ENCODE data around the gene STXBP3. TPM values are rescaled to one million over a fixed set of nuclear protein-coding genes. Genes with fewer than 3 reads are reported as not detected.
"Not testable (repeated sequence)": the region's sequence is repeated elsewhere in the genome, so short reads cannot be mapped to it uniquely, and the experiment has no call there.

Gene STXBP3
- polyA plus RNA-seq, 1 donor, result 55.5 TPM

GRCh38 chr1:108753363-108753762 is 6.9 kb downstream of the STXBP3 start:
- Histone ChIP-seq H3K9me3 (ENCODE audit: control insufficient read depth, low read depth, low read length) (no peaks in the 10 kb centered on the region), H3K27me3 (ENCODE audit: control insufficient read depth, insufficient read depth, low read length) (no peaks in the 10 kb centered on the region), H3K4me3 (ENCODE audit: low read length) (no peak overlapping the region), H3K36me3 (ENCODE audit: control insufficient read depth, insufficient read depth, low read length) (peaks cover 19% of the 10 kb centered on the region), H3K27ac (ENCODE audit: low read length) (no peak overlapping the region), H3K4me1 (ENCODE audit: control insufficient read depth, insufficient read depth, low read length) (no peaks in the 10 kb centered on the region)
- 86% methylated on average over 3 of the region's 3 CpGs for WGBS (ENCODE audit: insufficient coverage, low lambda C conversion rate)
- no peak for DNase-seq

- H3K4me3 ChIP-seq (ENCODE audit: low read length), result no peak overlapping the region
- H3K36me3 ChIP-seq (ENCODE audit: control insufficient read depth, insufficient read depth, low read length), result peaks cover 21% of the 10 kb centered on the region
- no peaks in the 10 kb centered on the region for H3K9me3 ChIP-seq (ENCODE audit: control insufficient read depth, low read depth, low read length)
- H3K27me3 ChIP-seq (ENCODE audit: control insufficient read depth, insufficient read depth, low read length), result no peaks in the 10 kb centered on the region
- DNase-seq, result no peak
- H3K27ac ChIP-seq (ENCODE audit: low read length), result no peak overlapping the region
- H3K4me1 ChIP-seq (ENCODE audit: control insufficient read depth, insufficient read depth, low read length), result no peaks in the 10 kb centered on the region
Measured at GRCh38 chr1:108758796-108759195, 12.3 kb downstream of the STXBP3 start.

- Histone ChIP-seq H3K36me3 (ENCODE audit: control insufficient read depth, insufficient read depth, low read length) (peaks cover 40% of the 10 kb centered on the region), H3K27me3 (ENCODE audit: control insufficient read depth, insufficient read depth, low read length) (no peaks in the 10 kb centered on the region), H3K9me3 (ENCODE audit: control insufficient read depth, low read depth, low read length) (no peaks in the 10 kb centered on the region), H3K27ac (ENCODE audit: low read length) (no peak overlapping the region), H3K4me1 (ENCODE audit: control insufficient read depth, insufficient read depth, low read length) (no peaks in the 10 kb centered on the region), H3K4me3 (ENCODE audit: low read length) (no peak overlapping the region)
- WGBS (ENCODE audit: insufficient coverage, low lambda C conversion rate), result no CpG with 5 or more reads among the region's 1 CpG
- no peak for DNase-seq
Measured at GRCh38 chr1:108767115-108767514, 20.6 kb downstream of the STXBP3 start.

GRCh38 chr1:108767708-108768107 is 21.2 kb downstream of the STXBP3 start:
- no peak for DNase-seq
- H3K9me3 ChIP-seq (ENCODE audit: control insufficient read depth, low read depth, low read length), result no peaks in the 10 kb centered on the region
- no peak overlapping the region for H3K4me3 ChIP-seq (ENCODE audit: low read length)
- H3K36me3 ChIP-seq (ENCODE audit: control insufficient read depth, insufficient read depth, low read length), result peaks cover 40% of the 10 kb centered on the region
- no peak overlapping the region for H3K27ac ChIP-seq (ENCODE audit: low read length)
- WGBS (ENCODE audit: insufficient coverage, low lambda C conversion rate), result no CpG with 5 or more reads among the region's 3 CpGs
- H3K4me1 ChIP-seq (ENCODE audit: control insufficient read depth, insufficient read depth, low read length), result no peaks in the 10 kb centered on the region
- no peaks in the 10 kb centered on the region for H3K27me3 ChIP-seq (ENCODE audit: control insufficient read depth, insufficient read depth, low read length)

- DNase-seq, result no peak
- Histone ChIP-seq H3K36me3 (ENCODE audit: control insufficient read depth, insufficient read depth, low read length) (peaks cover 42% of the 10 kb centered on the region), H3K27ac (ENCODE audit: low read length) (no peak overlapping the region), H3K4me1 (ENCODE audit: control insufficient read depth, insufficient read depth, low read length) (no peaks in the 10 kb centered on the region), H3K9me3 (ENCODE audit: control insufficient read depth, low read depth, low read length) (no peaks in the 10 kb centered on the region), H3K4me3 (ENCODE audit: low read length) (no peak overlapping the region), H3K27me3 (ENCODE audit: control insufficient read depth, insufficient read depth, low read length) (no peaks in the 10 kb centered on the region)
Measured at GRCh38 chr1:108777839-108778238, 31.4 kb downstream of the STXBP3 start.

- Histone ChIP-seq H3K9me3 (ENCODE audit: control insufficient read depth, low read depth, low read length) (no peaks in the 10 kb centered on the region), H3K4me3 (ENCODE audit: low read length) (no peak overlapping the region), H3K4me1 (ENCODE audit: control insufficient read depth, insufficient read depth, low read length) (no peaks in the 10 kb centered on the region), H3K27ac (ENCODE audit: low read length) (no peak overlapping the region), H3K27me3 (ENCODE audit: control insufficient read depth, insufficient read depth, low read length) (no peaks in the 10 kb centered on the region), H3K36me3 (ENCODE audit: control insufficient read depth, insufficient read depth, low read length) (peaks cover 44% of the 10 kb centered on the region)
- no peak for DNase-seq
Measured at GRCh38 chr1:108779455-108779854, 33.0 kb downstream of the STXBP3 start.

- WGBS (ENCODE audit: insufficient coverage, low lambda C conversion rate), result no CpG with 5 or more reads among the region's 3 CpGs
- H3K9me3 ChIP-seq (ENCODE audit: control insufficient read depth, low read depth, low read length), result peaks cover 5% of the 10 kb centered on the region
- no peak overlapping the region for H3K4me3 ChIP-seq (ENCODE audit: low read length)
- no peak overlapping the region for H3K27ac ChIP-seq (ENCODE audit: low read length)
- no peak for DNase-seq
- no peaks in the 10 kb centered on the region for H3K27me3 ChIP-seq (ENCODE audit: control insufficient read depth, insufficient read depth, low read length)
- no peaks in the 10 kb centered on the region for H3K4me1 ChIP-seq (ENCODE audit: control insufficient read depth, insufficient read depth, low read length)
- H3K36me3 ChIP-seq (ENCODE audit: control insufficient read depth, insufficient read depth, low read length), result peaks cover 55% of the 10 kb centered on the region
Measured at GRCh38 chr1:108780937-108781574, 34.6 kb downstream of the STXBP3 start.

- no CpG with 5 or more reads among the region's 1 CpG for WGBS (ENCODE audit: insufficient coverage, low lambda C conversion rate)
Measured at GRCh38 chr1:108781575-108781944, 35.1 kb downstream of the STXBP3 start.

GRCh38 chr1:108785264-108785663 is 38.8 kb downstream of the STXBP3 start:
- H3K36me3 ChIP-seq (ENCODE audit: control insufficient read depth, insufficient read depth, low read length), result peaks cover 44% of the 10 kb centered on the region
- H3K9me3 ChIP-seq (ENCODE audit: control insufficient read depth, low read depth, low read length), result peaks cover 5% of the 10 kb centered on the region
- no peak overlapping the region for H3K27ac ChIP-seq (ENCODE audit: low read length)
- no peaks in the 10 kb centered on the region for H3K27me3 ChIP-seq (ENCODE audit: control insufficient read depth, insufficient read depth, low read length)
- no CpG with 5 or more reads among the region's 6 CpGs for WGBS (ENCODE audit: insufficient coverage, low lambda C conversion rate)
- no peaks in the 10 kb centered on the region for H3K4me1 ChIP-seq (ENCODE audit: control insufficient read depth, insufficient read depth, low read length)
- H3K4me3 ChIP-seq (ENCODE audit: low read length), result no peak overlapping the region
- DNase-seq, result no peak

More at GRCh38 chr1:108781575-108781944, 35.1 kb downstream of the STXBP3 start:
- peaks cover 55% of the 10 kb centered on the region for H3K36me3 ChIP-seq (ENCODE audit: control insufficient read depth, insufficient read depth, low read length)
- not testable (repeated sequence) for H3K4me1 ChIP-seq (ENCODE audit: control insufficient read depth, insufficient read depth, low read length); DNase-seq; H3K4me3 ChIP-seq (ENCODE audit: low read length); H3K9me3 ChIP-seq (ENCODE audit: control insufficient read depth, low read depth, low read length); H3K27me3 ChIP-seq (ENCODE audit: control insufficient read depth, insufficient read depth, low read length); H3K27ac ChIP-seq (ENCODE audit: low read length)

GRCh38 chr1:108785880-108786279 is 39.4 kb downstream of the STXBP3 start:
- no peak for DNase-seq
- Histone ChIP-seq H3K9me3 (ENCODE audit: control insufficient read depth, low read depth, low read length) (peaks cover 5% of the 10 kb centered on the region), H3K27me3 (ENCODE audit: control insufficient read depth, insufficient read depth, low read length) (no peaks in the 10 kb centered on the region), H3K27ac (ENCODE audit: low read length) (no peak overlapping the region), H3K36me3 (ENCODE audit: control insufficient read depth, insufficient read depth, low read length) (peaks cover 44% of the 10 kb centered on the region), H3K4me3 (ENCODE audit: low read length) (no peak overlapping the region), H3K4me1 (ENCODE audit: control insufficient read depth, insufficient read depth, low read length) (no peaks in the 10 kb centered on the region)
- WGBS (ENCODE audit: insufficient coverage, low lambda C conversion rate), result no CpG with 5 or more reads among the region's 2 CpGs

- H3K4me3 ChIP-seq (ENCODE audit: low read length), result no peak overlapping the region
- no peaks in the 10 kb centered on the region for H3K27me3 ChIP-seq (ENCODE audit: control insufficient read depth, insufficient read depth, low read length)
- peaks cover 6% of the 10 kb centered on the region for H3K9me3 ChIP-seq (ENCODE audit: control insufficient read depth, low read depth, low read length)
- peaks cover 32% of the 10 kb centered on the region for H3K36me3 ChIP-seq (ENCODE audit: control insufficient read depth, insufficient read depth, low read length)
- H3K27ac ChIP-seq (ENCODE audit: low read length), result no peak overlapping the region
- no peak for DNase-seq
- no peaks in the 10 kb centered on the region for H3K4me1 ChIP-seq (ENCODE audit: control insufficient read depth, insufficient read depth, low read length)
- no CpG with 5 or more reads among the region's 1 CpG for WGBS (ENCODE audit: insufficient coverage, low lambda C conversion rate)
Measured at GRCh38 chr1:108791790-108792189, 45.3 kb downstream of the STXBP3 start.

All from large intestine (tissue), 3 donors.